Kidney epithelial cell (primary cell): Measurements from ENCODE around the gene EDEM2. TPM values are rescaled to one million over a fixed set of nuclear protein-coding genes. Genes with fewer than 3 reads are reported as not detected.
"Not testable (repeated sequence)": the region's sequence is repeated elsewhere in the genome, so short reads cannot be mapped to it uniquely, and the experiment has no call there.

Experiments
- DNase-seq: peaks from one replicate; pipeline ENCODE4 v3.0.0-alpha.2; 2010; ENCODE audit warnings: low read depth
- H3K27me3 ChIP-seq: 2 replicates; pipeline ENCODE4 v1.6.0; 2011; ENCODE audit warnings: low read length; ENCODE audit not compliant: control insufficient read depth, insufficient read depth
- H3K36me3 ChIP-seq: 2 replicates; pipeline ENCODE4 v1.5.1; 2011; ENCODE audit warnings: low read length; ENCODE audit not compliant: control insufficient read depth, insufficient read depth
- H3K4me3 ChIP-seq: 2 replicates; pipeline ENCODE4 v1.5.1; 2011; ENCODE audit warnings: low read depth, mild to moderate bottlenecking, control low read depth, low read length
- total RNA-seq: library from RNA; depleted of rRNA; stranded (reverse); fragments of >200 nt; gene quantifications from 2 replicates; pipeline ENCODE4 v1.2.3, GENCODE V29; 2015
- TF ChIP-seq, protein P1 (sequence below): IDR thresholded peaks from 2 replicates; pipeline ENCODE4 v1.5.1; 2011; ENCODE audit warnings: mild to moderate bottlenecking, moderate library complexity, low read length, control low read depth, inconsistent platforms; ENCODE audit not compliant: insufficient read depth, poor library complexity, severe bottlenecking

The EDEM2 gene
- total RNA-seq, 1 donor from 2014 or later, result 34.7 TPM

DNA sequence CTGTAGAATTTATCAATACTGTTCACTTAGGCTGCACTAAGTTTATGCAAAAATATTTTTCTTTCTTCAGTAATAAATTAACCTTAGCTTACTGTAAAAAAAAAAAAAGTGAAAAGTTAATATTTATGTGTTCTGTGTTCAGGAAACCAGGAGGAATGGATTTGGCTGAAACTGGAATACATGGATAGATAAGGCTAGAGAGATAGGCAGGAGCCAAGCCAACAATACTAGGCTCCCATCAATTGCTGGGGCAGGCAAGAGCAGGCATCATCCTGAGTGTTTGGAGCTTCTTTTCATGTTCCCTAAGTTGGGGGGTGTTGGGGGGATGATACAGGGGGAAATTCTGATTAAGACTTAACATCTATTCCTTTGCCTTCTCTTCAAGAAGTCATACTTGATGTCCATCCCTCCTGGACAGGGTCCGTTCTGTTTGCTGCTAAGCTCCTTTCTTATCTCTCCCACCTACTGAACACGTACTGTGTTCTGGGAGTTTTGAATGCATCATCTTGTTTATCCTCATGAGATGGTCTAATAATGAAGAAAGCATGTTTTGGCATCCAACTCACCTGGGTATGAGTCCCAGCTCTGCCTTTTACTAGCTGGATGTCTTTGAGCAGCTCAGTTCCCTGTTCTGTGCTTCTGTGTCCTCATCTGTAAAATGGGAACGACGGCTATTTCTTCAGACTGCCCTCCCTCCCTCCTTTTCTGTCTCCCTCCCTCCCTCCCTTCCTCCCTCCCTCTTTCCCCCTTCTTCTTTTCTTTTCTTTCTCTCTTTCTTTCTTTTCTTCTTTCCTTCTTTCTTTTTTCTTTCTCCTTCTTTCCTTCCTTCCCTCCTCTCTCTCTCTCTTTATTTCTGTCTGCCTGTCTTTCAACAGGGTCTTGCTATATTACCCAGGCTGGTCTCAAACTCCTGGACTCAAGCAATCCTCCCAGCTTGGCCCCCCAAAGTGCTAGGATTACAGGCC lies 18.4 kb upstream of the EDEM2 start:
- H3K27me3 ChIP-seq, result no peaks in the 10 kb centered on the region
- no peak overlapping the region for H3K4me3 ChIP-seq
- DNase-seq, result no peak
- no peaks in the 10 kb centered on the region for H3K36me3 ChIP-seq
- TF ChIP-seq, protein P1, sequence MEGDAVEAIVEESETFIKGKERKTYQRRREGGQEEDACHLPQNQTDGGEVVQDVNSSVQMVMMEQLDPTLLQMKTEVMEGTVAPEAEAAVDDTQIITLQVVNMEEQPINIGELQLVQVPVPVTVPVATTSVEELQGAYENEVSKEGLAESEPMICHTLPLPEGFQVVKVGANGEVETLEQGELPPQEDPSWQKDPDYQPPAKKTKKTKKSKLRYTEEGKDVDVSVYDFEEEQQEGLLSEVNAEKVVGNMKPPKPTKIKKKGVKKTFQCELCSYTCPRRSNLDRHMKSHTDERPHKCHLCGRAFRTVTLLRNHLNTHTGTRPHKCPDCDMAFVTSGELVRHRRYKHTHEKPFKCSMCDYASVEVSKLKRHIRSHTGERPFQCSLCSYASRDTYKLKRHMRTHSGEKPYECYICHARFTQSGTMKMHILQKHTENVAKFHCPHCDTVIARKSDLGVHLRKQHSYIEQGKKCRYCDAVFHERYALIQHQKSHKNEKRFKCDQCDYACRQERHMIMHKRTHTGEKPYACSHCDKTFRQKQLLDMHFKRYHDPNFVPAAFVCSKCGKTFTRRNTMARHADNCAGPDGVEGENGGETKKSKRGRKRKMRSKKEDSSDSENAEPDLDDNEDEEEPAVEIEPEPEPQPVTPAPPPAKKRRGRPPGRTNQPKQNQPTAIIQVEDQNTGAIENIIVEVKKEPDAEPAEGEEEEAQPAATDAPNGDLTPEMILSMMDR, result no peak

DNA sequence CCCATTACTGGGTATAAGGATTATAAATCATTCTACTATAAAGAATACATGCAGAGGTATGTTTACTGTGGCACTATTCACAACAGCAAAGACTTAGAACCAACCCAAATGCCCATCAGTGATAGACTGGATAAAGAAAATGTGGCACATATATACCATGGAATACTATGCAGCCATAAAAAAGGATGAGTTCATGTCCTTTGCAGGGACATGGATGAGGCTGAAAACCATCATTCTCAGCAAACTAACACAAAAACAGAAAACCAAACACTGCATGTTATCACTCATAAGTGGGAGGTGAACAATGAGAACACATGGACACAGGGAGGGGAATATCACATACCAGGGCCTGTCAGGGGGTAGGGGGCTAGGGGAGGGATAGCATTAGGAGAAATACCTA lies 17.4 kb upstream of the EDEM2 start:
- not testable (repeated sequence) for H3K4me3 ChIP-seq, DNase-seq, H3K27me3 ChIP-seq, H3K36me3 ChIP-seq

DNA sequence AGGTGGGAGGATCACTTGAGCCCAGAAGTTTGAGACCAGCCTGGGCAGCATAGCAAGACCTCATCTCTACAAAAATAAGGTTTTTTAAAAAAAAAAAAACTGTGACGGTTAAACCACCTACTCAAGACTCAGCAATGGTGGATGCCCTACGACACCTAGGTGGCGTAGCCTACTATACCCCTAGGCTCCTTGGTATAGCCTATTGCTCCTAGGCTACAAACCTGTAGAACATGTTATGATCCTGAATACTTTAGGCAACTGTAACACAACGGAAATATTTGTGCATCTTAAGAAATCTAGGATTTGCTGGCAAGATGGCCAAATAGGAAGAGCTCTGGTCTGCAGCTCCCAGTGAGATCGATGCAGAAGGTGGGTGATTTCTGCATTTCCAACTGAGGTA lies 13.2 kb upstream of the EDEM2 start:
- H3K36me3 ChIP-seq, H3K4me3 ChIP-seq, DNase-seq, H3K27me3 ChIP-seq: not testable (repeated sequence)

DNA sequence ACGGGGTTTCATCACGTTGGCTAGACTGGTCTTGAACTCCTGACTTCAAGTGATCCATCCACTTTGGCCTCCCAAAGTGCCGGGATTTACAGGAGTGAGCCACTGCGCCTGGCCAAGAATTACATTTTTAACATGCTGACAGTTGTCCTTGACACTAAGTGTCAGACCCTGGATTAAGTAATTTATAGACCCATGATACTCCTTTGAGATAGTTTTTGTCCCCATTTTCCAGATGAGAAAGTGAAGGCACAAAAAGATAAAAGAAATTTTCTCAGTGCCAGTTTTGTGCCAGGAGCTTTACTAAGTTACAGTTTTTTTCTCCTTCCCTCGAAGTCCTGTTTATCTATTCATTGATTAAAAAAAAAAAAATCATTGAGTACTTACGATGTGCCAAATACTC lies 9.8 kb upstream of the EDEM2 start:
- TF ChIP-seq, protein P1, result no peak
- DNase-seq, result no peak
- Histone ChIP-seq H3K27me3 (no peaks in the 10 kb centered on the region), H3K4me3 (no peak overlapping the region), H3K36me3 (no peaks in the 10 kb centered on the region)

DNA sequence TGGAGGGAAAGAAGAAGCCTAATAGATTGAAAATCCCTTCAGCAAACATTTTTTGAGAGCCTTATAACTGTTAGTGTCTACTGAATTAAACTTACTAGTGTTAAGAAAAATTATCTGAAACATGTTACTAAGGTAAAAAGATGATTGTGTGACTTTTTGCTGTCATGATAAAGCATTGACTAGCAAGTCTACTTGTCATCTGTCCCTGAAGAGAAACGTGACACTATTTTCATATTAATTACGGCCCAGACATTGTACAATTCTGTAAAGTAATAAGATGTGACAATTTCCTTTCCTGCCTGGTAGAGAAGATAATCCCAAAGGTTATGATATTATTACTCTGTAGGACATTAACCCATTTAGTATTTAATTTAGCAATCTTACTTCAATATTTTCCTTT lies 8.8 kb upstream of the EDEM2 start:
- no peaks in the 10 kb centered on the region for H3K36me3 ChIP-seq
- TF ChIP-seq, protein P1, result no peak
- no peaks in the 10 kb centered on the region for H3K27me3 ChIP-seq
- no peak overlapping the region for H3K4me3 ChIP-seq
- DNase-seq, result no peak

DNA sequence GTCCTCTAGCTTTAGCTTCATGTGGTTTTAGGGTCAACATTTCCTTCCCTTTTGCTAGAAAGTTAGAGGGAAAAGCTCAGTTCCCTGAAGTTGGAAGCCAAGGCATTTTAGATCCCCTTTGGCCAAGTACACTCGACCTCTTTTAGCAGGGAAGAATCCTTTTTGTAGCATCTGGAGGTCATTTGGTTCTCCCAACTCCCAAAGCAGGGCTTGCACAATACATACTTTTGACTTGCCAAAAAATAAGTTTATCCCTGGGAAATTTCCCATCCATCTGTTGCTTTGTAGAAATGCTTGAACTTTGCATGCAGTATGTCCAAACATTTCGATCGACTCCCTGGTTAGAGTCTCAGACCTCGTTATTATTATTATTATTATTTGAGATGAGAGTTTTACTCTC lies 4.6 kb upstream of the EDEM2 start:
- TF ChIP-seq, protein P1, result no peak
- Histone ChIP-seq H3K36me3 (no peaks in the 10 kb centered on the region), H3K27me3 (no peaks in the 10 kb centered on the region), H3K4me3 (no peak overlapping the region)
- DNase-seq, result no peak
